ENCODE measurements around the gene IER2.

IER2 gene

DNA sequence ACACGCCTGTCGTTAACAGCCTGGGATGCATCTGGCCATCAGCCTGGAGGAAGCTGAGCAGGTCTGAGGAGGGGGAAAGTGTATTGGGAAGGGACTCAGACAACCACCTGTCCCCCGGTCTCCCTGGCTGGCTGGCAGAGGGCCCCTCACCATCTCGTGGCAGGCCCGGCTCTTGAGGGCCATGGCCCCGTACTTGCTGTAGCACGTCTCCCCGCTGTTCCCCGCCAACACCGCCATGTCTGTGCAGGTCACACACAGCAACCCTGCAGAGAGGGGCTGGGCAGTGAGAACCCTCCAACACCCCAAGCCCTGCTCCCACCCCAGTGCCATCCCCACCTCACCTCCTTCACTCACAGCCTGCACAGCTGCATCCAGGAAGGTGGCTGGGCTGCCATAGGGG is 37.7 kb upstream of the IER2 start:
- TF ChIP-seq, protein P1, sequence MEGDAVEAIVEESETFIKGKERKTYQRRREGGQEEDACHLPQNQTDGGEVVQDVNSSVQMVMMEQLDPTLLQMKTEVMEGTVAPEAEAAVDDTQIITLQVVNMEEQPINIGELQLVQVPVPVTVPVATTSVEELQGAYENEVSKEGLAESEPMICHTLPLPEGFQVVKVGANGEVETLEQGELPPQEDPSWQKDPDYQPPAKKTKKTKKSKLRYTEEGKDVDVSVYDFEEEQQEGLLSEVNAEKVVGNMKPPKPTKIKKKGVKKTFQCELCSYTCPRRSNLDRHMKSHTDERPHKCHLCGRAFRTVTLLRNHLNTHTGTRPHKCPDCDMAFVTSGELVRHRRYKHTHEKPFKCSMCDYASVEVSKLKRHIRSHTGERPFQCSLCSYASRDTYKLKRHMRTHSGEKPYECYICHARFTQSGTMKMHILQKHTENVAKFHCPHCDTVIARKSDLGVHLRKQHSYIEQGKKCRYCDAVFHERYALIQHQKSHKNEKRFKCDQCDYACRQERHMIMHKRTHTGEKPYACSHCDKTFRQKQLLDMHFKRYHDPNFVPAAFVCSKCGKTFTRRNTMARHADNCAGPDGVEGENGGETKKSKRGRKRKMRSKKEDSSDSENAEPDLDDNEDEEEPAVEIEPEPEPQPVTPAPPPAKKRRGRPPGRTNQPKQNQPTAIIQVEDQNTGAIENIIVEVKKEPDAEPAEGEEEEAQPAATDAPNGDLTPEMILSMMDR (IDR thresholded peaks at IDR 0.05; ENCODE audit: low read depth, low read length, missing control alignments): no peak
- H3K36me3 ChIP-seq (replicated peaks): peaks cover 37% of the 10 kb centered on the region

DNA sequence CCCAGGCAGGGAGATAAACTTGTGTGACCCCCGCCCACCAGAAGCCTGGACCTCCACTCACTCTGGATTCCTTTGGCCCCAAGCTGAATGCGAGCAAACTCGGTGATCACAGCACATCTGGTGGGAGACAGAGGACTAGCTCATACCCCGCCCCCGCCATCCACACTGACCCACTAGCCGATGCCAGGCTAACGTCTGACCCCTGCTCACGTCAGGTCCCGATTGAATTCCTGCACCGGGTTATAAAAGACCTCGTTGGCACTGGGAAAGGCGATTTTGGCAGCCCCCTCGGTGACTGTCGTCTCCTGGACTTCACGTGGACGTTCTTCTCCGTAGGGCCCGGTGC is 34.3 kb upstream of the IER2 start:
- Histone ChIP-seq H3K27me3 (replicated peaks) (no peaks in the 10 kb centered on the region), H3K36me3 (replicated peaks) (peaks cover 18% of the 10 kb centered on the region), H3K27ac (peak overlapping the region; percentile 73), H3K4me3 (ENCODE audit: low read depth, low read length) (peak overlapping the region; percentile 98)
- DNase-seq: no peak
- in situ Hi-C loops (cut with HindIII; ENCODE audit: low pct_ligation_motif_present, low sequenced_read_pairs): no loop called here
- TF ChIP-seq, protein P1 (IDR thresholded peaks at IDR 0.05; ENCODE audit: low read depth, low read length, missing control alignments): no peak

More for the DNA sequence above, 37.7 kb upstream of the IER2 start:
- no peaks in the 10 kb centered on the region for H3K27me3 ChIP-seq (replicated peaks)
- DNase-seq: no peak
- in situ Hi-C loops (cut with HindIII; ENCODE audit: low pct_ligation_motif_present, low sequenced_read_pairs): no loop called here
- no peak overlapping the region for H3K4me3 ChIP-seq (ENCODE audit: low read depth, low read length)
- H3K27ac ChIP-seq: no peak overlapping the region

DNA sequence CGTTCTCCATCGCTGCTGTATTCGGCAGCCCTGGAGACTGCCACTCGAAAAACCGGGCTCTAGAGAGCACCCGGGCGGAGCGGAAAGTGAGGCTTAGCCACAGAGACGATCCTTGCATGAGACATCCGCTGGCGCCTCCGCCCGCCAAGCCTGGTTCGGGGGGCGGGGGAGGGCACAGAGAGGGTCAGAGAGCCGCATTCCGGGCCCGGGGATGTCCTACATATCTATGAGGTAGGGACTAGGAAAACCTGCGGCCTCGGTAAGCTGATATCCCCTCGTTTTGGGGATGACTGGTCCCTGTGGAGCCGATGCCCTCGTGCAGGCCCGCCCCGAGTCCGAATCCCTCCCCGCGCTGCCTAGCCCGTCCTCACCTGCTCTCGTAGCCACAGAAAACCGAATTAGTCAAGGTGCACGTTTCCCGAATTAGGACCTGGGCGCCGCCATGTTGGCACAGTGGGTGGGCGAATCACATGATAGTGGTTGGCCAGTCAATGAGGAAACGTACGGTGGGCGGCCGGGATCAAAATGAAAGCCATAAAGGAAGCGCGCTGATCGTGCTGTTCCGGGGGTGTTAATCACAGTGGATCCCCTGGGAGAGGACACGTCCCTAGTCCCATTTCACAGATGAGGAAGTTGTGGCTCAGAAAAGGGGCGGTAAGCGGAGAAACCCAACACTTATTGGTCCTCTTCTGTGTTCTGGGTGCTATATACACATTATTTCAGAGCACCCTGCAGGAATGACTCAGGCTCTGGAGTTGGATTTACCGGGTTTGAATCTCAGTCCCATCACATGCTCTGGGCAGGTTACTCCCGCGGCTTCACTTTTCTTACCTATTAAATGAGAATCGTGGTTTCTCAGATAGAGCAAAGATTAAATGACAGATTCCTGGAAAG is 33.7 kb upstream of the IER2 start, which contains the start of gene TRMT1:
TRMT1 (minus strand) TSS at position 459 of the 894 bp plus-strand sequence; CDS start at position 118, 341 bp downstream.
- Histone ChIP-seq H3K27me3 (replicated peaks) (no peaks in the 10 kb centered on the region), H3K4me3 (ENCODE audit: low read depth, low read length) (peak within 1 kb of the TSS; percentile 98), H3K27ac (peak within 1 kb of the TSS; percentile 73), H3K36me3 (replicated peaks) (peaks cover 18% of the 10 kb centered on the region)
- in situ Hi-C loops (cut with HindIII; ENCODE audit: low pct_ligation_motif_present, low sequenced_read_pairs): no loop called here
- peak; percentile 97 for DNase-seq
- TF ChIP-seq, protein P1 (IDR thresholded peaks at IDR 0.05; ENCODE audit: low read depth, low read length, missing control alignments): no peak

DNA sequence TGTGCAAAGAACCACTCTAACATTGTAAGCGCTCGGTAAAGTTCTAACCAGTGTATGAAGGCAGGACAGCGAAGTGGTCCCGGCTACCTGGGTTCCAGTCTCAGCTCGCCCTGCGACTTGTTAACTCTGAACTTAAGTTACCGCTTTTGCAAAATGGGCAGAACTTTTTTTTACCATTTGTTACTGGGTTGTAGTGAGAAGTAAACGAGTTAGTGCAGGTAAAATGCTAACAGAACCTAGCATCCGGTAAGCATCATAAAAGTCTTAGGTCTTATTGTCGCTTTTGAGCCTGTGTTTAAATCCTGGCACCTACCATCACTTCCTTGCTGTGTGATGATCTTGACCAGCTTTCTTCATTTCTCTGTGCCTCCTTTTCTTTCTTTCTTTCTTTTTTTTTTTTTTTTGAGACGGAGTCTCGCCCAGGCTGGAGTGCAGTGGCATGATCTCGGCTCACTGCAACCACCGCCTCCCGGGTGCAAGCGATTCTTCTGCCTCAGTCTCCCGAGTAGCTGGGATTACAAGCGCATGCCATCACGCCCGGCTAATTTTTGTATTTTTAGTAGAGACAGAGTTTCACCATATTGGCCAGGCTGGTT is 32.9 kb upstream of the IER2 start:
- Histone ChIP-seq H3K27ac (peak overlapping the region; percentile 73), H3K36me3 (replicated peaks) (peaks cover 24% of the 10 kb centered on the region), H3K27me3 (replicated peaks) (no peaks in the 10 kb centered on the region), H3K4me3 (ENCODE audit: low read depth, low read length) (peak overlapping the region; percentile 98)
- TF ChIP-seq, protein P1 (IDR thresholded peaks at IDR 0.05; ENCODE audit: low read depth, low read length, missing control alignments): no peak
- in situ Hi-C loops (cut with HindIII; ENCODE audit: low pct_ligation_motif_present, low sequenced_read_pairs): no loop called here
- DNase-seq: no peak

DNA sequence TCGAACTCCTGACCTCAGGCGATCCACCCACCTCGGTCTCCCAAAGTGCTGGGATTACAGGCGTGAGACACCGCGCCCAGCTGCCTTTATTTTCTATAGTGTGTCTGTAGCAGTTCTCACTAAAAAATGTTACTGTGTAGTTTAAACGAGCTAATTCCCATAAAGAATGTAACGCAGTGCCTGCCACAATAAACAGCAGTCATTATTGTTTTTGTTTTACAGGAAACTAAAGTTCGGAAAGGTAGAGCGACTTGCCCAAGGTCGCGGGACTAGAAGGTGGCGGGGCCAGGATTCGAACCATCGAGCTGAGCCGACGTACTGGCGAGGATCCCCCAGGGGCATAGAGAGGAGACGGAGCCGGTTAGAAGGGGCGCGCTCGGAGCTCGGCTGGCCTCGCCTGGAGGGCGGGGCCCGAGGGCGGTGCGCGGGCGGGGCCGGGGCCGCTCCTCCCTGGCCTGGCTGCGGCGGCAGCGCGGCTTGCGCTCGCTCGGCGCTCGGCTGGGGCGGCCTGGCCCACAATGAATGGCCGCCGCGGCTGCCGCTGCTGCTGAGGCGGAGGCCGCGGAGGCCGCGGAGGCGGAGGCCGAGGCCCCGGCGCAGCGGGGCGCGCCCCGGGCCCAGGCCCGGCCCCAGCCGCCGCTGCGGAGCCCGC is 32.3 kb upstream of the IER2 start, which contains the start of gene NACC1:
NACC1 (plus strand) TSS at position 493 of the 652 bp plus-strand sequence. CDS start 16,944 bp downstream, outside the sequence.
- peak within 1 kb of the TSS; percentile 90 for H3K27ac ChIP-seq
- DNase-seq: peak; percentile 80
- H3K36me3 ChIP-seq (replicated peaks): peaks cover 19% of the 10 kb centered on the region
- in situ Hi-C loops (cut with HindIII; ENCODE audit: low pct_ligation_motif_present, low sequenced_read_pairs): no loop called here
- TF ChIP-seq, protein P1 (IDR thresholded peaks at IDR 0.05; ENCODE audit: low read depth, low read length, missing control alignments): no peak
- H3K4me3 ChIP-seq (ENCODE audit: low read depth, low read length): peak within 1 kb of the TSS; percentile 98
- no peaks in the 10 kb centered on the region for H3K27me3 ChIP-seq (replicated peaks)

All from brain microvascular endothelial cell (primary cell).